ENCODE results near the gene HYAL2.

Gene HYAL2

DNA sequence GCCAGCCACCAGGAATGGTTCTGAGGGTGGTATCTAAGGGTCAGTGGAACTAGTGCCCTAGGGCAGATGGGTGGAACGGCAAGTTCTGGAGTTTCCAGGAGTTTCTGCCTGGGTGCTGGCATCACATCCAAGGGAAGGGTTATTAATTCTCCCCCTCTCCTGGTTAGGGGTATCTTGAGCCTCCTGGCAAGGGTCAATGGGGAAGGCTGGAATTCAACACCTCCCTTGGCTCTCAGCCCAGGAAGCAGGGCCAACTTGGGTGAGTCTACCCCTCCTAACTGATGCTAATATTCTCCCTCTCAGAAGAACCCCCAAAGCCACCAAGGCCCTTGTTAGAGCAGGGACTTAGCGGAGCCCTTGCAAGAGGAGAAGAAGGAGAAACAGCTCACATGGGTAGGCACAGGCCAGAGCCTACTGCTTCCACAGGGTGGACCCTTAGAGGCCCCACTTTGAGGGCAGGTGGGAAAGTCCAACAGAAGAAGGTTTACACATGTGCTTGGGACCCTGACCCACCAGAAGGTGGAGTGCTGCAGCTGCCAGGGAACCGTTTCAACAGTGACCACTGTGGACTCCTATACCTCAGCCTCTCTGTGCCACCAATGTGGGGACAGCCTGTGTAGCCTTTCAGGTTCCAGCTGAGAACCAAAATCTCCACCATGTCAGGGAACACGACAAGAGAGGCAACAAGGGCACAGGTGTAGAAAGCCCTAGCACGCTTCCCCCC is 33.4 kb upstream of the HYAL2 start:
- Mint-ChIP-seq H3K36me3 (peaks cover 23 to 40% of the 10 kb centered on the region in 2 donors), H3K4me3 (no peak overlapping the region), H3K9me3 (no peaks in the 10 kb centered on the region), H3K27ac (peak overlapping the region; percentile 51), H3K4me1 (peaks cover 48 to 80% of the 10 kb centered on the region in 2 donors), H3K27me3 (no peaks in the 10 kb centered on the region)
- DNase-seq (no peak), ATAC-seq (replicated peaks) (no peak)

DNA sequence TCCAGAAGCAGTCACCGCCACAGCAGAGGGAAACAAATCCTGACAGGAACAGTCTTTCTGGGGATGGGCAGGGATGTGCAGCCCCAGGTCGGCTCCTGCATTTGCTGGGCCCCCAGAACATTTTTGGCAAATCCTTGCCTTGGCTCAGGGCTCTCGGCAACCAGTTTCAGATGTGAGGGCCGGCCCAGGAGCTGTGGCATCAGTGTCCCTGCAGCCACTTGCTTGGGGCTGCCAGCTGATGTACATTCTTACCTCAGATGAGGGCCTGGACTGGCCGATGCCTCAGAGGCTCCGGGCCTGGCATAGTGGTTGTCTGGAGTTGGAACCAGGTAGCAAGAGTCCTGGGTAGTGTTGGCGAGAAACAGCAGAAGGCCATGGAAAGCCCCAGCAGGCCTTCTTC is 32.3 kb upstream of the HYAL2 start:
- ATAC-seq (replicated peaks), result no peak
- H3K36me3 Mint-ChIP-seq, result peaks cover 23 to 48% of the 10 kb centered on the region in 2 donors
- no peaks in the 10 kb centered on the region for H3K27me3 Mint-ChIP-seq
- peaks cover 55 to 83% of the 10 kb centered on the region in 2 donors for H3K4me1 Mint-ChIP-seq
- no peak for DNase-seq
- H3K4me3 Mint-ChIP-seq, result no peak overlapping the region
- no peaks in the 10 kb centered on the region for H3K9me3 Mint-ChIP-seq
- no peak overlapping the region for H3K27ac Mint-ChIP-seq

DNA sequence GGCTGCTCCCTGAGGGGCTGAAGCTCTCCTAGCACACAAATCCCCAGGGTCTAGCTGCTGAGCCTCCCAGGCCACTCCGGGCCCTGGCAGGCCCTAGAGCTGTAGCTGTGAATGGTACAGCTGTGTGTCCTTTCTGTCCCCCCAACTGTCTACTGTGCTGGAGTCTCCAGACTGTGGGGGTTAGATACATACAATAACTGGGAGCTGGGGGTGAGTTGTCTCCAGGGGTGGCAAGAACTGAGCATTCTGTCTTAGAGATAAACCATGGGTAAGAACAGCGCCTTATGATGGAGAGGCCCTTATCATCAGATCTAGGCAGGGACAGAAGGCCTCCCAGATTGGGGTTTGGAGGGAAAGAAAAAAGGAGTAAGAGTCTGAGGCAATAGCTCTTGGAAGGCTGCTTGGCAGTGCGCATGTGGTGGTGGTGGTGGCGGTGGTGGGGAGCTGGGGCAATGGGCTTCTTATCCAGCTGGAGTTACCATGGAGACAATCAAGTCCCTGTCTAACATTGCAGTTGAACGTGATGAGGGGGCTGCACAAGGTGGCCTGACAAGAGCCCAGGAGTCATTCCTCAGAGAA is 31.7 kb upstream of the HYAL2 start:
- Mint-ChIP-seq H3K9me3 (no peaks in the 10 kb centered on the region), H3K27me3 (no peaks in the 10 kb centered on the region), H3K4me1 (peaks cover 52 to 84% of the 10 kb centered on the region in 2 donors), H3K4me3 (no peak overlapping the region), H3K27ac (peak overlapping the region; percentile 42), H3K36me3 (peaks cover 23 to 46% of the 10 kb centered on the region in 2 donors)
- ATAC-seq (replicated peaks) (no peak), DNase-seq (no peak)

DNA sequence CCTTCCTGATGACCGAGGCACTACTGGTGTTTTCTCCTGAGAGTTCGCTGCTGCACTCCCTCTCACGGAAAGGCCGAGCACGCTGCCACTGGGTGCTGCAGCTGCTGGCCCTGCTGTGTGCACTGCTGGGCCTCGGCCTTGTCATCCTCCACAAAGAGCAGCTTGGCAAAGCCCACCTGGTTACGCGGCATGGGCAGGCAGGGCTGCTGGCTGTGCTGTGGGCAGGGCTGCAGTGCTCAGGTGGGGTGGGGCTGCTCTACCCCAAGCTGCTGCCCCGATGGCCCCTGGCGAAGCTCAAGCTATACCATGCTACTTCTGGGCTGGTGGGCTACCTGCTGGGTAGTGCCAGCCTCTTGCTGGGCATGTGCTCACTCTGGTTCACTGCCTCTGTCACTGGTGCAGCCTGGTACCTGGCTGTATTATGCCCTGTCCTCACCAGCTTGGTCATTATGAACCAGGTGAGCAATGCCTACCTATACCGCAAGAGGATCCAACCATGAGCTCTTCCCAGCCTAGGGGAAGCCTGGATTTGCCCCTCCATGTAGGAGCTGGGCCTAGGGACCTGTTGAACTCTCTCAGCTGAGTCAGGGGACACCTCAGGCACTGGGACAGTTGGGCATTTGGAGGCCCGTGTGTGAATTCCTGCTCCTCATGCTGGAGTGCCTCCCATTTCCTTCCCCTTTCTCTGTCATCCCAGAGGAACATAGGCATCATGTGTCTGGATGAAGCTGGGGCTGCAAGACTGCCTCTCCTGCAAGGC is 30.9 kb upstream of the HYAL2 start:
- peak overlapping the region in 1 of 2 donors; percentile 37 for H3K4me3 Mint-ChIP-seq
- H3K27ac Mint-ChIP-seq, result peak overlapping the region; percentile 67
- peaks cover 55 to 87% of the 10 kb centered on the region in 2 donors for H3K4me1 Mint-ChIP-seq
- DNase-seq, result no peak
- ATAC-seq (replicated peaks), result no peak
- no peaks in the 10 kb centered on the region for H3K27me3 Mint-ChIP-seq
- H3K36me3 Mint-ChIP-seq, result peaks cover 21 to 45% of the 10 kb centered on the region in 2 donors
- H3K9me3 Mint-ChIP-seq, result no peaks in the 10 kb centered on the region

DNA sequence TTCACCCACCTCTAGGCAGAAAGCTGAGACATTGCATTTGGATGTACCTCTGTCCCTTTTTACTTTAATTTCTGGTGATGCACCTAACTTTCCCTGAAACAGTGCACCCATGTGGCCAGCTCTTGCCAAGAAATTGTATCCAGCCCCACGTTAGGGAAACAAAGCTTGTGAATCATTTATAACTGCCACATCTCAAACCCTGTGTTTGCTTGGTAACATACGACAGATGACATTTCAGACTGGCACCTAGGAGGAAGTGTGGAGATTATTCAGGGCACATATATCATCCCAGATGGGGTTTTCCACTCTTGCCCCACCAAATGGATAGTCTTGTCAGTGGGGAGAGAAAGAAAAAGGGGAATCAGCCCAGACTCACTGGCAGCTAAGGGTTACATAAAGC is 30.2 kb upstream of the HYAL2 start:
- Mint-ChIP-seq H3K27me3 (no peaks in the 10 kb centered on the region), H3K9me3 (no peaks in the 10 kb centered on the region), H3K36me3 (peaks cover 22 to 47% of the 10 kb centered on the region in 2 donors), H3K4me1 (peaks cover 55 to 87% of the 10 kb centered on the region in 2 donors), H3K27ac (peak overlapping the region; percentile 67), H3K4me3 (no peak overlapping the region)
- ATAC-seq (replicated peaks) (no peak), DNase-seq (no peak)

DNA sequence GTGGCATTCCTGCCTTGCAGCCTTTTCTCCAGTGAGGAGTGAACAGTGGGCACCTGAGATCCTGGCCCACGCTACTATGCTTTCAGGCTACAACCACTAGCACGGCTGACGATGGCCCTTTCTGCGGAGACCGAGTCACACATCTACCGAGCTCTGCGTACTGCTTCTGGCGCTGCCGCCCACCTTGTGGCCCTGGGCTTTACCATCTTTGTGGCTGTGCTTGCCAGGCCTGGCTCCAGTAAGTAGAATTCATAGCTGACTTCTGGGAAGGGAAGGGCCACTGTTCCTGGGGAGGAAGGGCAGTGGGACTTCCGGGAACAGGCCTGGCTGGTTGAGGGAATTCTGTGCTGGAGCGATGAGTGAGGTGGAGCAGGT is 28.8 kb upstream of the HYAL2 start:
- Mint-ChIP-seq H3K36me3 (peaks cover 24 to 48% of the 10 kb centered on the region in 2 donors), H3K27ac (peak overlapping the region; percentile 99), H3K9me3 (no peaks in the 10 kb centered on the region), H3K4me1 (peaks cover 47 to 84% of the 10 kb centered on the region in 2 donors), H3K27me3 (no peaks in the 10 kb centered on the region), H3K4me3 (peak overlapping the region; percentile 85 to 92)
- ATAC-seq (replicated peaks) (no peak), DNase-seq (no peak)

DNA sequence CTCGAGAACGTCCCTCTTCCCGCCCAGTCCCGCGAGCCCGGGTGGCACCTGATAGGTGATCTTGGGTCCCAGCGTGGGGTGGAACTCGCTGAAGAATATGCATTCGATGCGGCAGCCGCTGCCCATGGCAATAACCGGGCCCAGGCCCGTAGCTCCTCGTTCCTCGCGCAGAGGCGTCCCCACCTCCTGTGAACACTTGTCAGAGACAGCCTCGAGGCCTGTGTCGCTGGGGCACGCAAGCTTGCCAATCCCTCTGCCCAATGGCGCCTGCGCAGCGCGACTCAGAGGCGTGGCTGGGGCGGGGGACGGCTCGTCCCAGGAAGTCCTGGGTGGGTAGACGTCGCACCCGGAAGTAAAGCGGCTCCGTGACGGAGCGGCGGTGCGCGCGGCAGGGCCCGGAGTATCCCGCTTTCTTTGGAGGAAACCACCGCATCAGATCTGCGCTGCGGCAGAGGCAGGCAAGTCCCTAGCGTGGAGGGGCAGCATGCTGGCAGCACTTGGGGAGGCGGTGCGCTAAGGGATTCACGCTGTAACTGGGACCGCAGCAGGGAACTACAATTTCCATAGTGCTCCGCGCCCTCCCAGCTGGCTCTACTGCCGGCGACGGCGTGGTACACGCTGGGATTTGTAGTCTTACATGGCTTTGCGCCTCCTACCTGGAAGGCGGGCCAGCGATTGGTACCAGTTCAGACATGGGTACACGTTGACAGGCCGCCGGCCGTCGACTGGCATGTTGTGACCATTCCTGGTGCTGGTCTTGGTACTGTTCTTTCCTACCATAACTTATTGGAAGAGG is 28.2 kb upstream of the HYAL2 start, which contains the start of the genes CYB561D2 and NPRL2:
CYB561D2 (plus strand) TSS at position 336 of the 796 bp plus-strand sequence. CDS start 572 bp downstream, outside the sequence.
NPRL2 (minus strand) TSS at position 249 of the 796 bp plus-strand sequence; CDS start at position 126, 123 bp downstream.
- ATAC-seq (replicated peaks), result peak; percentile 90 to 93
- Mint-ChIP-seq H3K4me1 (peaks cover 48 to 84% of the 10 kb centered on the region in 2 donors), H3K27ac (peak within 1 kb of the TSS; percentile 99), H3K9me3 (no peaks in the 10 kb centered on the region), H3K27me3 (no peaks in the 10 kb centered on the region), H3K36me3 (peaks cover 24 to 46% of the 10 kb centered on the region in 2 donors), H3K4me3 (peak within 1 kb of the TSS; percentile 85 to 92)
- peak; percentile 98 for DNase-seq

DNA sequence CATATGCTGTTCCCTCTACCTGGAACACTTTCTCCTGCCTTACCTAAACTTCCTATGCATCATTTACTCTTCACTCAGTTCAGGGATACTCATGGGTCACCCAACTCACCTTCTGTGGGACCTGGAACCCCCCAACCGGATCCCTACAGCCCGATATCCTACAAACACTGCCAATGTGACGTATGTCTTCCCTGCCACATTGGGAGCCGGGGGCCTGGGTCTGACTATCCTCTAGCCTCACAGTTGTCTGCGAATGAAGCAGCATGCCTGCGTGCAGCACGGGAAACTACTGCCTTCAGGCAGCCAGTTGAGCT is 27.6 kb upstream of the HYAL2 start:
- peaks cover 44 to 84% of the 10 kb centered on the region in 2 donors for H3K4me1 Mint-ChIP-seq

DNA sequence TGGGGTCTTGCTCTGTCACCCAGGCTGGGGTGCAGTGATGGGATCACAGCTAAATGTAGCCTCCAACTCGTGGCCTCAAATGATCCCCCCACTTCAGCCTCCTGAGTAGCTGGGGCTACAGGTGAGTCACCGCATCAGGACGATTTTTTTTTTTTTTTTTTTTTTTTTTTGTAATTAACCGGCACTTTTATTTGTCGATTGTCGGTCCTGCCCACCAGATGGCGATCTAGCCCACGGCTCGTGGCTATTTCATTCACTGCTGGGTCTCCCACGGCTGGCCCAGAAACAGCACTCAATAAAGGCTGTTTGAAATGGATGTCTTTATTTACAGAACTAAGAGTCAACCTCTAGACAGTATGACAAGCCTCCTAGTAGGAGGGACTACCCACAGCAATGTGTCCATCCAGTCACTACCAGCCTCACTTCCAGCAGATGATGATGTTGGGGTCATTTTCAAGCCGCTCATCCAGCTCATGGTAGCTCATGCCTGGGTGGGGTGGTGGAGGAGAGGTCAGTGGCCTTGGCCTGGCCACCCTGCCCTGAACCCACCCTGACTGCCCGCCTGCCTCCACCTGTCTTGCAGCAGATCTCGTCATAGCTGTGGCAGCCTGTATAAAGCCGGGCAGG is 24.8 kb upstream of the HYAL2 start:
- Mint-ChIP-seq H3K27me3 (no peaks in the 10 kb centered on the region), H3K27ac (no peak overlapping the region), H3K4me1 (peaks cover 43 to 83% of the 10 kb centered on the region in 2 donors), H3K36me3 (peaks cover 12 to 28% of the 10 kb centered on the region in 2 donors), H3K4me3 (no peak overlapping the region), H3K9me3 (no peaks in the 10 kb centered on the region)
- ATAC-seq (replicated peaks) (peak; percentile 17 to 19), DNase-seq (peak; percentile 47)

More for the DNA sequence above, 27.6 kb upstream of the HYAL2 start:
- H3K36me3 Mint-ChIP-seq, result peaks cover 24 to 40% of the 10 kb centered on the region in 2 donors
- no peaks in the 10 kb centered on the region for H3K9me3 Mint-ChIP-seq
- H3K27me3 Mint-ChIP-seq, result no peaks in the 10 kb centered on the region
- no peak for ATAC-seq (replicated peaks)
- peak overlapping the region; percentile 85 to 92 for H3K4me3 Mint-ChIP-seq
- no peak for DNase-seq
- peak overlapping the region; percentile 99 for H3K27ac Mint-ChIP-seq

DNA sequence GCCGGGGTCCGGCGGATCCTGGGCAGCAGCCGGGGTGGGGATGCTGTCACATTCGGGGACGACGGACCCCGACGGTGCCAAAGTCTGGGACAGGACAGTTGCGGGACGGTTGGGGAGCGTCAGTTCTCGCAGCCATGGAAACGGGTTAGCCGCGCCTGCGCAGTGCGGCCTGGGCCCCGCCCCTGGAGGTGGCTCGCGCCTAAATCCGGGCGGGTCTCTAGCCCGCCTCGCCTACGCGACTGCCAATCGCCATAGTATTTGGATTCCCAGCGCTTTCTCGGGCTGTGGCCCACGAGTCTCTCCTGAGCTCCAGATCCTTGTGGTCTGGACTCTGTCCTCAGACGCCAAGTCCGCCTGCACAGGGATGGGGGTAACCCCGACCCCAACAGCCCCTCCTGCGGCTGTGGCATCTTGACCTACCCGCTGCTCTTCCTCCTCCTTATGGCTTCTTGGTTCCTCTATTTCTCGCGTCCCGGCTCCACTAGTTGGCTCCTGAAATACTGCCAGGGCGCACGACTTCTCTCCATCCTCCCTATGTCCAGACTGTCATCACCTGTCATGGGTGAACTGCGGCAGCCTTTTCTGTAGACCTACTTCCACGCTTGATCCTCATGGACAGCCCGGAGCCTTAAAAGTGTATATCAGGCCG is 23.2 kb upstream of the HYAL2 start, which contains the start of gene ZMYND10:
ZMYND10 (minus strand) TSS at position 147 of the 649 bp plus-strand sequence. CDS start 153 bp downstream, outside the sequence.
- peak; percentile 63 for DNase-seq

DNA sequence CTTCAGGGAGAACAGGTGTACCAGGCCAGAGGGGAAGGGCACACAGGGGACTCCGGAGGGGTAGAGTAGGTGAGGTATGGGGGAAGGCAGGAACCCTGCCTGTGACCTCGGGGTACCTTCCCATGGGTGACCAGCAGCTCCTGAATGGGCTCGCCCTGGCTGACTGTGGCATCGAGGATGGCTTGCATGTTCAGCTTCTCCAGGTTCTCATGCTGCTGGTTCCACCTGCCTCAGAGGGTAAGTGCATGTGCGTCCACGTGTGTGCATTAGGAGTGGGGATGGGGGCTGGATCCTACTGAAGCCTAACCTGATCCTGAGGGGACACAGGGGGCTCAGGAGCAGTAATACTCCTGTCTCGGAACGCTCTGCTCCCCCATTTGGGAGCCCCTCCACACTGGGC is 22.5 kb upstream of the HYAL2 start:
- Mint-ChIP-seq H3K4me3 (peak overlapping the region; percentile 21 to 79), H3K9me3 (no peaks in the 10 kb centered on the region), H3K27me3 (no peaks in the 10 kb centered on the region), H3K27ac (no peak overlapping the region), H3K36me3 (peaks cover 10 to 19% of the 10 kb centered on the region in 2 donors), H3K4me1 (peaks cover 33 to 81% of the 10 kb centered on the region in 2 donors)
- no peak for DNase-seq
- ATAC-seq (replicated peaks), result no peak

More for the DNA sequence above, 23.2 kb upstream of the HYAL2 start, which contains the start of gene ZMYND10:
- ATAC-seq (replicated peaks), result peak; percentile 25 to 34
- Mint-ChIP-seq H3K36me3 (peaks cover 10 to 25% of the 10 kb centered on the region in 2 donors), H3K9me3 (no peaks in the 10 kb centered on the region), H3K4me3 (peak within 1 kb of the TSS; percentile 79 to 84), H3K4me1 (peaks cover 39 to 86% of the 10 kb centered on the region in 2 donors), H3K27me3 (no peaks in the 10 kb centered on the region), H3K27ac (peak within 1 kb of the TSS; percentile 20)

DNA sequence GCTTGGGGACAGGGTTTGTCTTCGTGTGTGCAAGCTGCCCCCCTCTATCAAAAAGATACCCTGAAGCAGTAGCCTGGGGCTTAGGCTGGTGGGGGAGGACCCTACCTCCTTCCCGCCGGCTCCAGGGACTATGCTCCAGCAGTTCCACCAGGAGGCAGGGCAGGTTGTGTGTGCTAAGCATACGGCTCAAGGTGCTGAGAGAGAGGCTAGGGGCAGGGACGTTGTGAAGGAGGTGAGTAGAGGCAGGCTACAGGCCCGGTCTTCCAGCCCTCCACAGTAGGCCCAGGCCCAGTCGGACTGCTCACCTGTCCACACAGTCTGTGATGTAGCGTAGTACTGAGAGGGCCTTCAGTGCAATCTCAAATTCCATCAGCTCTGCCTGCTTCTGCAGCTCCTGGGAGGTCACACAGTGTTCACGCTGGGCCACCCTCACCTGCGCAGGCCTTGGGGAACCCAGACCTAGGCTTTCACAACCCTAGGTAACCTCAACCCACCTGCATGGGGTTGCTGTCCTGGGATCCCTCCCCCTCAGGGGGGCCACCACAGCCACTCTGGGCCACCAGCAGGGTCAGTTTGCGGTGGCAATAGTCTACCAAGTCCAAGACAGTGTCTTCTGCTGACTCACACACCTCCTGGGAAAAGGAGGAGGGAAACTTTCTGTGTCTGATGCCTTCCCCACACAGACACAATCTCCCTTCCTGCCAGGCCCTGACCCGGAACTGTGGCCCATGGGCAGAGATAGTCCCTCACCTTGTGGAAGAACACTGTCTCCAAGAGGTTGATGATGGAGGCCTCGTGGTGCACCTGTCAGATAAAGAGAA is 20.5 kb upstream of the HYAL2 start:
- Mint-ChIP-seq H3K27ac (no peak overlapping the region), H3K4me3 (no peak overlapping the region), H3K36me3 (peaks cover 9 to 25% of the 10 kb centered on the region in 2 donors)

More for the DNA sequence above, 20.5 kb upstream of the HYAL2 start:
- H3K27me3 Mint-ChIP-seq, result no peaks in the 10 kb centered on the region
- H3K9me3 Mint-ChIP-seq, result no peaks in the 10 kb centered on the region
- ATAC-seq (replicated peaks) (no peak), DNase-seq (no peak)
- peaks cover 31 to 81% of the 10 kb centered on the region in 2 donors for H3K4me1 Mint-ChIP-seq

All from stimulated activated naive B cell treated with anti-CD40 and anti-IgM and Interleukin-4, amounts not matched to agents 10 μg/mL and 1 μg/mL and 100 μg/mL, for 72 hours (primary cell).